ENCODE measurements around the gene GATAD2B.

GRCh38 chr1:153907134-153907533, 15.6 kb downstream of the GATAD2B start:
- no peak for TF ChIP-seq POLR2A (IDR thresholded peaks at IDR 0.05; ENCODE audit: low read depth, low read length)
- TF ChIP-seq CTCF (conservative IDR thresholded peaks at IDR 0.05; ENCODE audit: low read depth, low read length), result no peak
- no peak for TF ChIP-seq MAFK (IDR thresholded peaks at IDR 0.05; ENCODE audit: low read depth, low read length)
- no peak for TF ChIP-seq ELK1 (IDR thresholded peaks at IDR 0.05; ENCODE audit: borderline replicate concordance, low read depth, low read length)
